ENCODE measurements around the gene APH1B.

GRCh38 chr15:63306492-63307073 lies 29.2 kb downstream of the APH1B start:
- TF ChIP-seq CTCF (IDR thresholded peaks at IDR 0.05) (no peak), POLR2A (IDR thresholded peaks at IDR 0.05) (no peak)

All from ovary (tissue), 3 donors.